ENCODE data around the gene NEK1. TPM values are rescaled to one million over a fixed set of nuclear protein-coding genes. Genes with fewer than 3 reads are reported as not detected.

NEK1 gene
- total and polyA plus RNA-seq, 12 donors, result 4.2 to 23.0 (median 12.3) TPM

- TF ChIP-seq, protein P1, sequence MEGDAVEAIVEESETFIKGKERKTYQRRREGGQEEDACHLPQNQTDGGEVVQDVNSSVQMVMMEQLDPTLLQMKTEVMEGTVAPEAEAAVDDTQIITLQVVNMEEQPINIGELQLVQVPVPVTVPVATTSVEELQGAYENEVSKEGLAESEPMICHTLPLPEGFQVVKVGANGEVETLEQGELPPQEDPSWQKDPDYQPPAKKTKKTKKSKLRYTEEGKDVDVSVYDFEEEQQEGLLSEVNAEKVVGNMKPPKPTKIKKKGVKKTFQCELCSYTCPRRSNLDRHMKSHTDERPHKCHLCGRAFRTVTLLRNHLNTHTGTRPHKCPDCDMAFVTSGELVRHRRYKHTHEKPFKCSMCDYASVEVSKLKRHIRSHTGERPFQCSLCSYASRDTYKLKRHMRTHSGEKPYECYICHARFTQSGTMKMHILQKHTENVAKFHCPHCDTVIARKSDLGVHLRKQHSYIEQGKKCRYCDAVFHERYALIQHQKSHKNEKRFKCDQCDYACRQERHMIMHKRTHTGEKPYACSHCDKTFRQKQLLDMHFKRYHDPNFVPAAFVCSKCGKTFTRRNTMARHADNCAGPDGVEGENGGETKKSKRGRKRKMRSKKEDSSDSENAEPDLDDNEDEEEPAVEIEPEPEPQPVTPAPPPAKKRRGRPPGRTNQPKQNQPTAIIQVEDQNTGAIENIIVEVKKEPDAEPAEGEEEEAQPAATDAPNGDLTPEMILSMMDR (IDR thresholded peaks at IDR 0.05), result no peak
- no peak for TF ChIP-seq POLR2A (IDR thresholded peaks at IDR 0.05)
- H3K4me3 ChIP-seq, result no peak overlapping the region
- H3K4me1 ChIP-seq (replicated peaks in 1 of 2), result no peaks in the 10 kb centered on the region
- H3K9me3 ChIP-seq (replicated peaks in 1 of 3), result peaks cover 0 to 7% (median 4%) of the 10 kb centered on the region in 3 donors
- no peak overlapping the region for H3K27ac ChIP-seq
- intact Hi-C loops (cut with DNase I), result no loop called here
- no peak for DNase-seq
- no peaks in the 10 kb centered on the region for H3K27me3 ChIP-seq
- H3K36me3 ChIP-seq (replicated peaks in 1 of 2), result no peaks in the 10 kb centered on the region
These were observed 71.6 kb downstream of the NEK1 start for GRCh38 chr4:169540774-169541173.

GRCh38 chr4:169530048-169530447 is 82.3 kb downstream of the NEK1 start:
- intact Hi-C loops (cut with DNase I), result no loop called here
- 70 to 99% (median 82%) methylated on average over 2 of the region's 2 CpGs for WGBS, 4 donors
- TF ChIP-seq POLR2A (IDR thresholded peaks at IDR 0.05), result no peak
- TF ChIP-seq, protein P1 (IDR thresholded peaks at IDR 0.05), result no peak
- H3K9me3 ChIP-seq (replicated peaks in 1 of 3), result no peaks in the 10 kb centered on the region
- H3K36me3 ChIP-seq (replicated peaks in 1 of 2), result peaks cover 0 to 17% of the 10 kb centered on the region in 2 donors
- no peaks in the 10 kb centered on the region for H3K4me1 ChIP-seq (replicated peaks in 1 of 2)
- no peak for DNase-seq
- no peak overlapping the region for H3K4me3 ChIP-seq
- no peak overlapping the region for H3K27ac ChIP-seq
- no peaks in the 10 kb centered on the region for H3K27me3 ChIP-seq

GRCh38 chr4:169523796-169524195 is 88.6 kb downstream of the NEK1 start:
- Histone ChIP-seq H3K9me3 (replicated peaks in 1 of 3) (no peaks in the 10 kb centered on the region), H3K27me3 (no peaks in the 10 kb centered on the region), H3K4me3 (no peak overlapping the region), H3K36me3 (replicated peaks in 1 of 2) (no peaks in the 10 kb centered on the region), H3K27ac (no peak overlapping the region), H3K4me1 (replicated peaks in 1 of 2) (no peaks in the 10 kb centered on the region)
- DNase-seq, result no peak
- intact Hi-C loops (cut with DNase I), result no loop called here
- TF ChIP-seq, protein P1 (IDR thresholded peaks at IDR 0.05), result no peak
- no peak for TF ChIP-seq POLR2A (IDR thresholded peaks at IDR 0.05)

DNA sequence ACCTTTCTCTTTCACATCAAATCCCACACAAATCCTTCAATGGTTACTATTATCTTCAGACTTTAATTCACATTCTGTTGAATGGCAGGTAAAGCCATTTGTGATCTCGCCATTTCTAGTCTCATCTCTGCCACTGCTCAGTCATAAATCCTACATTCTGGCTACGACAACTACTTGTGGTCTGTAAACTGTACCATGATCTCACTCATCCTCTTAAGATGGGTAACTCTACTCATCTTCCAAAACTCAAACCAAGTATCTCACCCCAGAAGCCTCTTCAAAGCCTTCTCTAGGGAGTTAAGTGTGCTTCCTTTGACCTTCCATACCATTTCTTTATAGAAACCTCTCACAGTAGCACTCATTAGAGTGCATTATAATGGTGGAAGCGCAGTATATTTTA is 101.8 kb downstream of the NEK1 start:
- 96 to 100% (median 99%) methylated on average over 3 of the region's 3 CpGs for WGBS, 4 donors
- H3K4me1 ChIP-seq (replicated peaks in 1 of 2), result no peaks in the 10 kb centered on the region
- no peak overlapping the region for H3K4me3 ChIP-seq
- TF ChIP-seq, protein P1 (IDR thresholded peaks at IDR 0.05), result no peak
- TF ChIP-seq POLR2A (IDR thresholded peaks at IDR 0.05), result no peak
- no peaks in the 10 kb centered on the region for H3K27me3 ChIP-seq
- peaks cover 0 to 6% of the 10 kb centered on the region in 2 donors for H3K36me3 ChIP-seq (replicated peaks in 1 of 2)
- H3K9me3 ChIP-seq (replicated peaks in 1 of 3), result no peaks in the 10 kb centered on the region
- no peak for DNase-seq
- intact Hi-C loops (cut with DNase I), result no loop called here
- no peak overlapping the region for H3K27ac ChIP-seq
